SKM-1 (cell line): ENCODE measurements around the gene C16orf87.
"Not testable (repeated sequence)": the region's sequence is repeated elsewhere in the genome, so short reads cannot be mapped to it uniquely, and the experiment has no call there.

Experiments used
- DNase-seq: peaks from one replicate; lab custom pipeline; 2025; ENCODE audit not compliant: unreplicated experiment; lab: John Stamatoyannopoulos, UW

Gene C16orf87, protein sequence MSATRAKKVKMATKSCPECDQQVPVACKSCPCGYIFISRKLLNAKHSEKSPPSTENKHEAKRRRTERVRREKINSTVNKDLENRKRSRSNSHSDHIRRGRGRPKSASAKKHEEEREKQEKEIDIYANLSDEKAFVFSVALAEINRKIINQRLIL

DNA sequence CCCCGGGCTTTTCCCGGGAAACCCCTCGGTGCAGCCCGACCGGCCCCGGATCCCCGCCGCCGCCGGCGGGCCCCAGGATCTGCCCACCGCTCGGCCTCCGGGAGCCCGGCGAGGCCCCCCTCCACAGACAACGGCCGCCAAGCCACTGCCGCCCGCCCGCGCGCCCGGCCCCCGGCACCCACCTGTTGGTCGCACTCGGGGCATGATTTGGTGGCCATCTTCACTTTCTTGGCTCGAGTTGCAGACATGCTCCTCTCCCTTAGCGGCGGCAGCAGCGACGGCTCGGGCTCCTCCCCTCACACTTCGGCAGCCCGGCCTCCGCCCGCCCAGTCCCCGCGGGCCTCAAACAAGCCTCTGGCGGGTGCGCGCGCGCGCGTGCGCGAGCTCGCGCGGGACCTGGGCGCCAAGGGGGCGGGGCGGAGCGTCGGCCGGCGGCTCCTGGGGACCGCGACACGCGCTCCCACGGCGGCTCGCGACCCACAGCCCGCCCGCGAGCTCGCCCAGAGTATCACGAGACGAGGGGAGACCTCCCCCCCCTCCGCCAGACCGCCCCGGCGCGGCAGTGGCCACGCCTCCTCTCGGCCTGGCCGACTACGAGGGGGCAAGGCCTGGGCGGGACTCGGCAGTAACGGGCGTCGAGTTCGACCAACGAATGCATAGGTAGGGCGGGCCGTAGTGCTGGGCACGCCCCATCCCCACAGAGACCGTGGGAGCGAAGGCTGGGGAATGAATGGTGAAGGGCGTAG, at the start of gene C16orf87:
C16orf87 (minus strand) TSS at position 279 of the 746 bp plus-strand sequence; CDS start at position 248, 31 bp downstream.
- peak; percentile 82 for DNase-seq

- DNase-seq: no peak
These were observed 44.3 kb upstream of the C16orf87 start for GRCh38 chr16:46875243-46875642.

DNA sequence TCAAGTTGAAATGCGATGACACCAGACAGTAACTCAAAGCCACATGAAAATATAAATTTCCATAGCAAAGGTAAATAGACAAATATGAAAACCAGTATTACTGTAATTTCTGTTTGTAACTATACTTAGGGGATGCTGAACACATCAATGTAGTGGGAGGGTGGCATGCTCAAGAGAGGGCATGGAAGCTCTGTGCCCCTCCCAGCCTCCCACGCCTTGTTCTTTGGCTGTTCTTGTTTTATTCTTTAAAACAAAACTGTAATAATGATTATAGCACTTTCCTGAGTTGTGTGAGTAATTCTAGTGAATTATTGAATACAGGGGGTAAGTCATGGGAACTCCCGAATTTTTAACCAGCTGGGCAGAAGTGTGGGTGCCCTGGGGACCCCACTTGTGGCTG, 42.2 kb upstream of the C16orf87 start:
- no peak for DNase-seq

- no peak for DNase-seq
These were observed 40.6 kb upstream of the C16orf87 start for GRCh38 chr16:46871597-46871996.

GRCh38 chr16:46868891-46869290, 37.9 kb upstream of the C16orf87 start:
- not testable (repeated sequence) for DNase-seq

GRCh38 chr16:46867486-46867885, 36.5 kb upstream of the C16orf87 start:
- not testable (repeated sequence) for DNase-seq

GRCh38 chr16:46866286-46866685, 35.3 kb upstream of the C16orf87 start:
- no peak for DNase-seq

- no peak for DNase-seq
These were observed 31.8 kb upstream of the C16orf87 start for GRCh38 chr16:46862555-46863447.

- no peak for DNase-seq
These were observed 28.8 kb upstream of the C16orf87 start for GRCh38 chr16:46859719-46860152.

DNA sequence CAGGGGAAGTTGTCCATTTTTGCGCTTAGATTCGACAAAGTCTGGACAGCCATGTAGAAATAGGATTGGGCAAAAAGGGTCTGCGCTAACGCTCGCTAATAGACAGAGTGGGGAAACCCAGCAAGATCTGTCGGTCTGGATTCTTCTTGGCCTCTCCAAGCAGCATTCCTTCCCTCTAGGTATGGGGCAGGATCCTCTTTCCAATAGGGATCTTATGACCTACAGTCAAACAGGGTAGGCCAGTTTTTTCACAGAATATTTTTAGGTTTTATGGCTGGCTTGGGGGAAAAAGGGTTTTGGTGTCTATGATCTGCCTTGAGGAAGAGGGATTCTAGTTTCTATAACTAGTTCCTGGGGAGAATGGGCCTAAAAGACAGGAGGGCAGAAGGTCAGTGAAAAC, 27.2 kb upstream of the C16orf87 start:
- no peak for DNase-seq

- DNase-seq: no peak
These were observed 26.5 kb upstream of the C16orf87 start for GRCh38 chr16:46857368-46857945.

DNA sequence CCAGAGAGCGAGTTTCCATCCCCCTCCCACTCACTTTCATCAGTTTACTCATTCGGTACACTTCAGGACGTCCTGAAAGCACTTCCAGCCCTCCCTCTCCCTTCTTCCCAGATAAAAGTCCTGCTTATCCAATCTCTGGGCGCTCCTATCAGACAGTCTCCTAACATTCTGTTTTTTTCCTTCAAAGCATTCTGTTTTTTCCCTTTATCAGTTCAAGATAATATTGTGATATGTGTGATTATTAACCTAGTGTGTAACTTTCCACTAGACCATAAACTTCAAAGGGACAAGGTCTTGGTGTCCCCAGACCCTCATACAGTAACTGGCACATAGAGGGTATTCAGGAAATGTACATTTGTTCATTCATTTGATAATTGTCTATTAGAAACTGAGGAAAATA, 24.4 kb upstream of the C16orf87 start:
- DNase-seq: no peak

GRCh38 chr16:46854846-46855245, 23.9 kb upstream of the C16orf87 start:
- DNase-seq: no peak

DNA sequence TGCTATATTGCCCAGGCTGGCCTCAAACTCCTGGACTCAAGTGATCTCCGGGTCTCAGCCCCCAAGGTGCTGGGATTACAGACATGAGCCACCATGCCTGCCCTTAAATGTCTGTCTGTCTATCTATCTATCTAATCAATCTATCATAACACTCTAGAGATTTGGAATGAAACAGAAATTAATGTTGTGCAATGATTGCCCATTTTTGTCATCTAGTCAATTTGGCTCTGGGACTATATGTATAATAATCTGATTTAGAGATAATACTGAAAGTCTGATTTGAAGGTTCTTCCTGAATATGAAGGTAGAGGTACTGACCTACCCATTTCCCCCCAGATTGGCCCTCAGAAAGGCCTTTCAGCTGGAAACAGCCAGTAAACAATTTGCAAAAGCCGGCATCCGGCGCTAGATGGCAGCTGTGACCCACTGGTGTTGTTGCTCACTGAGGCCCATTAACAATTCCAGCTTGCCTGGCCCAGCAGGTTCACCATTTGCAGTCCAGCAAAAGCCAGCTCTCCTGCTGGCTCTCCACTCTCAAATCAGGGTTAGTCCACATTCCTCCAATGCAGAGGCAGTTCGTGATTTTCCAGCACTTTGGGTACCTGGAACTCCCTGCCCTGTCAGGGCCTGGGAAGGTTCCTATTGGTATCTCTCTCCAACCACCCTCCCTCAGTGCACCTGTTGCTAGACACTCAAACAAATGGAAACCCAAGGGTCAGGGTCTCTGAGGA, 22.9 kb upstream of the C16orf87 start:
- peak; percentile 22 for DNase-seq

GRCh38 chr16:46852130-46852529, 21.1 kb upstream of the C16orf87 start:
- DNase-seq: no peak

DNA sequence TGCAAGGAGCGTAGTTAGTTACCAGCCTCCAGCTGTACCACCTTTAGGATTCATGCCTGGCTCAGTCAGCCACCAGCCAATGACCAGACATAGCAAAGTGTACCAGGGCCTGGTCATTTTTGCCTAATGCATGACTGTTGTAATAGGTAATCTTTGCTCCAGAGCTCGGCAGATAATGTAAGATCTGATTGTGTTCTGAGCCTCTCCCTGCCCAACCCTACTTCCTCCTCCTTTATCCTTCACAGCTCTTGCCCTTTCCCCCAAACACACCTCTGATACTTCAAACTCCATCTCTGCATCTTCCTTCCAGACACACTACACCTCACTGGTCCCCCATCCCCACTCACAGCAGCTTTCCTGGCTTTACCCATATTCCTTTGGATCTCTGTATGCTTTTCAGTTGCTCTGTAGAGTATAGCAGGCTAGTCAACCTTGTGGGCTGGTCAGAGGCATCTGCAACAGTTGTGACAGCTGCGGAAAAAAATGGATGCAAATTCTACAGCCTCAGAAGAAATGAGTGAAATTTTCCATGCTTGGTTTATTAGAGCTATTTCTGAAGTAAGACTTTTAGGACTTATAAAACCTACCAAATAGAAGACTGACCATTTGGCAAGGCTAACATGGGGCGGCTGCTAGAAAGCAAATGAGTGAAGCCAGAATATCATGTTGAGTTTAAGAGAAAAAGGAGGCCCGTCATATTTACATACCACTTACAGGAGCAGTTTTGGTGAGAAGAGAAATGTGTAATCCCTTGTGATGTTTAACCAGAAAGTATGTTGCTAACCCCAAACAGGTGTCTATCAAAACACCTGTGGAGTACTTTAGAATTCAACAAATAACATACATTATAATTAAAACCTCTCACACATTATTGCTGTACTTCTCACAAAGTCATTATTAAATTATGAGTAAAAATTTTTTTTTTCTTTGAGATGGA, 19.9 kb upstream of the C16orf87 start:
- DNase-seq: no peak

DNA sequence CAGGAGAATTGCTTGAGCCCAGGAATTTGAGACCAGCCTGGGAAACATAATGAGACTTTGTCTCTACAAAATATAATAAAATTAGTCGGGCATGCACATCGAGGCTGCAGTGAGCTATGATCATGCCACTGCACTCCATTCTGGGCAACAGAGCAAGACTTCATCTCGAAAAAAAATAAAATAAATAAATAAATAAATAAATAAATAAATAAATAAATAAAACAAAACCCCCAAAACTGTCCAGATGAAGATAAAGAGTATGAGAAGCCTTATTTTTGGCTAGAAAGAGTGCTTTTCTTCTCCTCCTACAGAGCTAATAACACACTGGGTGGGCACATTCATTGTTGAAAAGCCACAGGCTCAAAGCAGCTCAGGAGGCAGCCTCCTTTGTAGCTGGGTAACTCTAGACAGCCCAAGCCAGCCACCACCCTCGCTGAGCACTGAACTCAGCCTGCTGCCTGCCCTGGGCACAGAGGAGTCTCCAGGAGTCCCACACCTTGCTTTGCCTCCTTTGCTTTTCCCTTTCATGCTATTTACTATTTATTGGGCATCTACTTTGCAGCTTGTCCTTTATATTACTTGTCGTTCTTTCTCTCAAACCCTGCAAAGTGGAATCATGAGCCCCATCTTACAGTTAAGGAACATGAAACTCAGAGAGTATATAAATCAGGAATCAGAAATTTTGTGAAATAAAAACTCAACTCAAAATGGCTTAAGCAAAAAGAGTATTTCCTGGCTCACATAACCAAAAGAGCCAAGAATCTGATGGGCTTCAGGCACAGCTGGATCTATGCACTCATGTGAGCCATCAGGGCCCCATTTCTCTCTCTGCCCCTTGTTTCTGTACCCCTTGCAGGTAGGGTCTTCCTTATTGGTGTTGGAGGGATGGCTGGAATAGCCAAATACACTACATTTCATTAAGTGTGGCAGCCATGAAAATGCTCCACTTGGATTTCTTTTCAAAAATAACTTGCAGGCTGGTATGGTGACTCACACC, 18.1 kb upstream of the C16orf87 start:
- DNase-seq: no peak

GRCh38 chr16:46845952-46846351, 15.0 kb upstream of the C16orf87 start:
- no peak for DNase-seq
